Esophagus mucosa (tissue), 1 donor: Measurements from ENCODE around the gene SAE1. TPM values are rescaled to one million over a fixed set of nuclear protein-coding genes. Genes with fewer than 3 reads are reported as not detected.
"Not testable (repeated sequence)": the region's sequence is repeated elsewhere in the genome, so short reads cannot be mapped to it uniquely, and the experiment has no call there.

Source experiments
- ATAC-seq: fragments of 200-7000 bp; cut with Tn5 transposase; one replicate; pipeline ENCODE4 v1.9.1; 2020
- total RNA-seq: library from RNA; stranded (reverse); gene quantifications from one replicate; pipeline ENCODE4 v1.2.4, GENCODE V29; 2023
- donor health status: DM: yes; HTN: yes; CAD: no.

Gene SAE1
- total RNA-seq, result 53.2 TPM

DNA sequence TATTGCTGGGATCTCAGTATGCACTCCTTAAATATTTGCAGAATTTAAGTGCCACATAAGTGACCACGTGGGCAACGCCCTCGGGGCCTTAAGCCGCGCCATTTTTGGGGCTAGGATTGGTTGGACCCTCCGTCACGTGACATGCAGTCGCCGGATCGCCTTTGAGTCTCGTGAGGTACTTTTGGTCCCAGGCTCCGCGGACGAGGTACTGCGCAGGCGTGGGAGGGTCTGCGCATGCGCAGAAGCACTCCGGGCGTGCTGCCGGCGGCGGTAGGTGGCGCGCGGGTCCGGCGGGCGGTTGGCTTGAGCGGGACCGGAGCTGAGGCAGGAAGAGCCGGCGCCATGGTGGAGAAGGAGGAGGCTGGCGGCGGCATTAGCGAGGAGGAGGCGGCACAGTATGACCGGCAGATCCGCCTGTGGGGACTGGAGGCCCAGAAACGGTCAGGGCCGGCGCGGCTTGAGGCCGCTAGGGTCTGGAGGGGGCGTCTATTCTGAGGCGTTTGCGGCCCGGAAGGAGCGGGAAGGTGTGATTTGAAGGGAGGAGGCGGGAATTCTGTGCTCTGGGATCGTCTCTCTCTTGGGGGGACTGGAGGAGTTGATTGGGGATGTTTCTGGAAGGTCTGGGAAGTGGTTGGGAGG lies at the start of gene SAE1:
Gene SAE1 (plus strand): TSS at position 247 of the 639 bp plus-strand sequence. CDS start 96 bp downstream, at position 343.
- peak; percentile 89 for ATAC-seq

DNA sequence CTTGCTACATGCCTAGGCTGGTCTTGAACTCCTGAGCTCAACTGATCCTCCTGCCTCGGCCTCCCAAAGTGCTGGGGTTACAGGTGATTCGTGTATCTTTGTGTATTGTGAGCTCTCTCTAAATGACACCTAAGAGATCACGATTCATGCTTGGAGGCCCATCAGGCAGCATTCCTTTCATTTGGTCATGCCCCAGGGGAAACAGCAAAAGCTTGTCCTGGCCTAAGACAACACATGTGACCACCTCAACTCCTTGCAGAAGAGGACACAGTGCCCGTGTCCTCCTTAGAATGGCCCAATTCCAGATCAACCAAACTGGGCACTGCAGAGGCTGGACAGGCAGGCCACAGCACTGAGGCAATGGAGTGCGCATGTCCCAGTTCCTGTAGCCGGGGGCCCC lies 49.5 kb upstream of the SAE1 start:
- no peak for ATAC-seq

DNA sequence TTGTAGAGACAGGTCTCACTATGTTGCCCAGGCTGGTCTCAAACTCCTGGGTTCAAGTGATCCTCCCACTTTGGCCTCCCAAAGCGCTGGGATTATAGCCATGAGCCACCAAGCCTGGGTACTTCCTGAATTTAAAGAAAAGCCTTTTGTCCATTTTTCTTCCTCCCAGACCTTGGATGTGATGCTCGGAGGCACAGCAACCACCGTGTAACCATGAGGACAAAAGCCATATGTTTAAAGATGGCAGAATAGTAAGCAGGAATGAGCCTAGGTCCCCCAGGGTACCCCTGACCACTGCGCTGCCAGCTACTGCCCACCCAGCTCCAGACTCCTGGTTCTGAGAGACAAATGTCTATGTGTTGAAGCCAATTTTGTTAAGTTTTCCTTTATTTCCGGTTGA lies 48.1 kb upstream of the SAE1 start:
- ATAC-seq, result no peak

DNA sequence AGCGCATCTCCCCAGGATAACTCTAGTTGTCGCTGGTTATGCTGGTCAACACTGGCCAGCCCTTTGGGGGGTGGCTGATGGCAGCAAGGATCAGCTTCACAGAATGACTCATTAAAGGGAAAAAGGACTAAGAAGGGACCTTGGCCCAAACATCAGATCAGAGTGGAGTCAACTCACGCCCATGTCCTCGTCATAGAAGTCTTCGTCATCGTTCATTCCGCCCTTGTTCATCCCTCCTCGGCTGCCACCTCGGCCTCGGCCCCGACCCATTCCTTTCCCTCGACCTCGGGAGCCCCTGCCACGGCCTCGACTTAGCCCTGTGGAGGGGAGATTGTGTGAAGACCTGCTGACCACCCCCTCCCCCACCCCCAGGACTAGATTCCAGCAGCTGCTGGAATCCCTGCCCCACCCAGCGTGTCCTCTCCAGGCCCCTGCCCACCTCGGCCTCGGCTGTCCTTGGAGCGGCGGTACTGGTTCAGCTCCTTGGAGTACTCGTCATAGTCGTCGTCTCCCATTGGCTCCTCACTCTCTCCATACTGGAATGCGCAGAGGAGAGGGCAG lies 45.7 kb upstream of the SAE1 start:
- no peak for ATAC-seq

DNA sequence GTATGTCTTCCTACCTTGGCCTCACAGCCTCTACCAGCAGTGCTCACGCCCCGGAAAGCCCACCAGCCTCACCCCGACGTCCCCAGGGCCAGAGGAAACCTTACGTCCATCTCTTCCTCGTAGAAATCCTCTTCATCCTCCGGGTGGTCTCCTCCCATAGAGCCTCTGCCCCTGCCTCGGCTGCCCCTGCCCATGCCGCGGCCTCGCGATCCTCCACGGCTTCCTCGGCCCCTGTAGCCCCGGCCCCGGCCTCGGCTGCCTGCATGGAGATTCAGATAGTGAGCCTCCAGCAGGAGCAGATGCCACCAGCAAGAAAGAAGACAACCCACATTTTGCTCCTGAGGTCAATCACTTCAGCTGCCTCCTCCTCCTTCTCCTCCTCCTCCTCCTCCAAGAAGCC lies 44.4 kb upstream of the SAE1 start:
- ATAC-seq, result no peak

DNA sequence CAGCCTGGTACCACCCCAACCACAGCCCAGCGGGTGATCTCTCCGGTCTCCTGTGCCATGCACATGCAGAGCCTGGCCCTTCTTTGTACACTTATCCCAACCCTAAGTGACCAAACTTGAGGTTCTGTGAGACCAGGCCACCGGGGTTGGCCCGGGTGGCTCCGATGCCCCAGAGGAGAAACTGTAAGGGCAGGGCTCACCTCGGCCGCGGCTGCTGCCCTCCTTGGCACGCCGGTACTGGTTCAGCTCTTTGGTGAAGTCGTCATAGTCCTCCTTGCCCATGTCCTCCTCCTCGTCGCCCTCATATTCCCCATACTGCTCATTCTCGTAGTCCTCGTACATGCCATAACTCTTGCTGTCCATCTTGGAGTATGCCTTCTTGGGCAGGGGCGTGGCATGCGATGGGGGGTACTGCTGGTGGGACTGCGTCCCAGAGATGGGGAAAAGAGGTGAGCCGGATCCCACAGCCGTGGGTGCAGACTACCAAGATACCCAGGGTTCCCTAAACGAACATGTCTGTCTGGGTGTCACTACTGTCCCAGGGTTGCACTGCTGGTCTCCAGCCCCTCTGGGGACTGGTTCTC lies 40.8 kb upstream of the SAE1 start:
- no peak for ATAC-seq

DNA sequence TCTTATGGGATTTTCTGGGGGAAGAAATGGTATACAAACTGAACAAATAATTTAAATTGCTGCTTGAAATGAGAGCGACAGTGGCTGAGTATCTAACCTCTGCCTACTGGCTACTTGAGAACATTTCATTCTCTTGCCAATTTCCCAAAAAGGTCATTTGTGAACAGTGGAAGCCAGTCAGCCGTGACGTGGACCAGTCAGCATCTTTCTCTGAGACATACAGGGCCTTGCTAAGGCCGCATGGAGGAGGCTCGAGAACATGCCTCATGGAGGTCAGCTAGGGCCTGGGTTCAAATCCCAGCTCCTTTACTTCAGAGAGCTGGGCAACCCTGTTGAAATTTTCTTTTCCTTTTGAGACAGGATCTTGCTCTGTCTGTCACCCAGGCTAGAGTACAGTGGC lies 37.4 kb upstream of the SAE1 start:
- ATAC-seq, result no peak

DNA sequence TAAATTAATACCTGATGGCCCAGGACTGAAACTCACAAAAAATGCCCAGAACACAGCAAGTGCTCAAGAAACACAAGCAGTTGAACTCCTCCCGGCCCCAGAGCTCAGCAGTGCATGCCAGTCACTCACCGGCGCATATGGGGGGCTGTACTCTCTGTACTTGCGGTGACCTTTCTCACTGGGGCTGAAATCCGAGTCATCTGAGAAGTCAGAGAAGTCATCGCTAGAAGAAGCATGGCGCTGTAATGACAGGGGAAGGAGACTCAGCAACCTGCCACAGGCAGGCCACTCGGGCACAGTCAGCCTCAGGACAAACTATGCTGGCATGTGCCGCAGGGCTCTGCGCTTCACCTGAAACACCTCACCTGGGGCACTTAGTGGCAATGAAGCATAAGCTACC lies 36.8 kb upstream of the SAE1 start:
- no peak for ATAC-seq

DNA sequence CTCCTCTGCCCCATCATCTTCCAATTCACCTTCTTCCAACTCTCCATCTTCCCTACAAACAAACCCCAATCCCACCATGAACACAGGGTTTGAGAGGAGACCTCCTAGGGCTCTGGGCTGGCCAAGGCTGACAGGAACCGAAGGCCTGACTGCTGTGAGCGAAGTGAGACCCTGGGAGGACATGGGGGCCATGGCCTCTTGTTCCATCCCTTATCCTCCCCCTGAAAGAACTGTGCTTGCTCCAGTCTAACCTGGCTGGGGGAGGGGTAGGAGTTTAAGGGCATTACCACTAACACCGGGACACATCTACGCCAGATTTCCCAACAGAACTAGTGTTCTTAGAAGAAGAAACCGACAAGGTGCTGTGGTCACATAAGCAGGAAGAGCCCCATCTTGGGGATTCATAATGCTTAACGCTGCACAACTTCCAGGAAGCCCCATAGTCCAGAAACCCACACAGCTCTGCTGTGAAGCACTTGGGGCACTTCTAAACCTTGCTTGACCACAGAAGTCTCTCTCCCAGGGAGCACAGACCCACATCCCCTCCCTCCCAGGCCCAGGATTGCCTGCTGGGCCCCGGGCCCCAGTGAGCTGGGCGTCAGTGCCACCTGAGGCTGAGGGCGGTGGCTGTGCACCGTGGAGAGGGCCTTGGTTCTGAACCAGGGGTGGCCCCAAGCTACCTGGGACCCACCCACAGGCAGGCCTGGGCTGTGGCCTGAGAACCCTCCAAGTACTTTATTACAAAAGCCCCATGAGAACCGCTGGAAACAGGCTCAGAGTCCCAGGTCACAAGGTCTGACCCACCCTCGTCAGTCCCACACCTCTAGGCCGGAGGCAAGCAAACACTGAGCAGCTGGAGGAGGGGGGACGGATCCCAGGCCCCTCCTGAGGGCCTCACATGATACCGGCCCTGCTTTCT lies 35.8 kb upstream of the SAE1 start:
- ATAC-seq, result peak; percentile 60

DNA sequence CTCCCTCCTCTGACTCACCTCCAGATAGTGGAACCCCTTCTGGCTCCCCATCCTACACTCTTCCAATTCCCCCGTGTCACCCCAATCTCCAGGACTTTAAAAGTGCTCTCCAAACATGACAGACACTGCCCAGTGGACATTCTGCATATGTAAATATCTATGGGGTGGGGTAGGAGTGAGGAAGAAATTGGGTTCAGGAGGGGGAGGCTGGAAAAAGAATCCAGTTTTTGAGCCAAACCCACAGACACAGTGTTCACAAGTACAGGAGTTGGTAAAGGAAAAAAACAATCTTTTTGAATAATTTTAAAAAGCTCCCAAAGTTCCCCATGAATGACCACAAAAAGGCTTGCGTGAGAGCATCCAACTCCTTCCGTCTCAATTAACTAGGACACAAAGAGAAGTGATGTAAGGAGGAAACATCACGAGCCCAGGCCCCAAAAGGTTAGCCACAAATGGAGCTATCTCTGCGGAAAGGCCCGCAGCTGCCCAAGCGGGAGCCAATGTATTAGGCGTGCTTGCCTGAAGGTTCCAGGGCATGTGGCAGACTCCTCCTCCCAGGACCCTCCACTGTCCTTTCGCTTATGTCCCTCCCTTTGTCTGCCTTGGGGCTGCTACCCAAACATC lies 35.0 kb upstream of the SAE1 start:
- no peak for ATAC-seq

DNA sequence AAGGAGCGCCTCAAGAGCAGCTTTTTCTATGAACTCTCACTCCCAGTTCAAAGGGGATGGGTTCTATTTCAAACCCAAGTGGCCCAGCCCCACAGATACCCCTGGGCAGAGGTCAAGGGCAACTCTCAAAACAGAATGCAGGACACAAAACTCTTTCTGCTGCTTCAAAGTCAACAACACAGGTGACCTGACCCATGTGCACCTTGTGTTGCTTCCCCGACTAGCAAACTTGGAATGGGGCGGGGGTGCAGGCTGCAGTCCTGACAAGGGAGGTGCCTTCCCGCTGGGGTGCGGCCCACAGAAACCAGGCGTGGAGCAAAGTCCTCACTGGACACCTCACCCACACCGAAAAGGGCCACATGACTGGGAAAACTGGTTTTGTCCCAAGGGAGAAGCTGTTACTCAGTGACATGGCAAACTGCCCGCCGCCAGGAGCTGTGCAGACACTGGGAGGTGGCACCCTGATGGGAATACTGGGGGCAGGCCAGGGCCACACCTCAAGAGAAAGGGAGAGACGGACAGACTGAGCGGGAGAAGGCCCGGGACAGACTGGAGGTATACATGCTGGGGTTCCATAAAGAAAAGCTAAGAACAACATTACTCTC lies 34.4 kb upstream of the SAE1 start:
- ATAC-seq, result peak; percentile 92

DNA sequence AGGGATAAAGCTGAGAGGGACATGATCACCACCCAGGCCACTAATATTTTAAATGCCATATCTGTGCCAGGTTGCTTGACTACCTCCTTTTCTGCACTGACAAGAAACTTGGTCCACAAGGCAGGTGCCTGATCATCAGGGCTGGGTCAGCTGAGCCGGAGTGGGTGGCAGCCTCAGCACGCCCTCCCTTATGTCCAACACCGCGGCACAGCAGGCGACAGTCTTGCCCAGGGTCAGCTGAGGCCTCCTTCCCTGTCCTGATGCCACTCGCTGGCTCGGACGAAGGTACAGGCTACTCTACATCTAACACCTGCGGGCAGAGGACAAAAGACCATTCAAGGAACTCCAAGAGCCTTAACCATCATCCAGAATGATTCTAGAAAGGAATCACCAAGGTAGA lies 33.9 kb upstream of the SAE1 start:
- ATAC-seq, result peak; percentile 47

DNA sequence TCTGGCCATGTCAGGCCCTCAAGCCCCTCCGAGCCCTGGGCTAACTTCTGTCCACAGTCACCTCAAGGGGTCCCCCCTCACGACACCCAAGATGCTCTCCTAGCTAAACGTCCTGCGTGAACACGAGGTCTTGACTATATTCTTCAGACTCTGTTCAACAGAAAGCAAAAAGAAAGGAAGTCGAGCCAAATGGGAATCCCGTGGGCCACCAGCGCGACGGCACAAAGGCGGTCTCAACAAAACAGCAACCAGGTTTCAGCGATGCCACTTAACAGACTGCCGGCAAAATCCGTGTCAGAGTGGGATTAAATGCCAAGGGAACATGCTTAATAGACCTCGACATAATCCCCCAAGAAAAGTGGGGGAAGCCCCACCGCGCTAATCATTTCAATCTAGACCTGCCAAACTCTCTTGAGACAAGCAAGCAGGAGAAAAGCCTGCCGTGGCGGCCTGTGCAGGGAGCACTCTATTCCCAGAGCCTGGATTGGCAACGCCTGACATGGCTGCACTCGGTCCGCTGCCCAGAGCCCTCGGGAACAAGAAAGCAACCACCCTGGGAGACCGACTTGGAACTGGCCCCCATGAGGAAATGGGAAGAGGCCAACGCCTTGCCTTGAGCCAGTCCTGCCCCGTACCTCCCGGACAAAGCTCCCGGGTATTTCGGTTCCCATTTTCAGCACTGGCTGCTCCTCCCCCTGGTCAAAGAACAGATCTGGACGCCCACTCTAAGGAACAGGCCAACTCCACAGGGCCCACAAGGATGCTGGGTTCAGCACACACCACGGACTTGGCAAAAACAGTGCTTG lies 33.0 kb upstream of the SAE1 start:
- no peak for ATAC-seq

DNA sequence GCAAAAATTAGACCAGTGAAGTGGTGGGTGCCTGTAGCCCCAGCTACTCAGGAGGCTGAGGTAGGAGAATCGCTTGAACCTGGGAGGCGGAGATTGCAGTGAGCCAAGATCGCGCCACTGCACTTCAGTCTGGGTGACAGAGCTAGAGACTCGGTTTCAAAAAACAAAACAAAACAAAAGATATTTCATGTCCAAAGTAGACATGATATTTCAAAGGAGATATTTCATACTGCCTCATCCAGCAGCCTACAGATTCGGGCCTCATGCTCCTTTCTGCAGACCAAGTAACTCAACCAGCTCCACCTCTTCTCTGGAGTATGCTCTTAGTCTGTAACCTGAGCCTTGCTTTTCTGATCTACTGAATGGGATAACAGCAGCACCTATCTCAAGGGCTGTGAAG lies 32.0 kb upstream of the SAE1 start:
- ATAC-seq, result no peak

DNA sequence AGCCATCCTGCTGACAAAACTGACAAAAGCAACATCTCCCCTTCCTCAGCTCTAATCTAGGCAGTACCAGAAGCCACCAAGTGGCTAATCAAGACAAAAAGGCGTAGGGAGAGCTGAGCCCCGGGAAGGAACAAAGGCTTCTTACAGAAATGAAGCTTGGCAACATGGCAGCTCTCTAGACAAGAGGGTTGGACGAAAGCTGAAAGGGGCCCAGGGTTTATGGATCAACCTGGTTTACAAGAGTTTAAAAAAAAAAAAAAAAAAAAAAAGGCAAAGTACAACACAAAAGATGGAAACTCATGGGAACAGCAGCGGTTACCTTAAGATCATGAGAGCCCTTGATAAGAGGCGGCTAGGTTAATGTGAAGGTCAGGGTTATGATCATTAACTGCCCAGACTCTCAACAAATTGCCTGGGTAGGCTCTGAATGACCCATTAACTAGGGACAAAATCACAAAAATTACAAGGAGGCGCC lies 31.0 kb upstream of the SAE1 start:
- no peak for ATAC-seq

DNA sequence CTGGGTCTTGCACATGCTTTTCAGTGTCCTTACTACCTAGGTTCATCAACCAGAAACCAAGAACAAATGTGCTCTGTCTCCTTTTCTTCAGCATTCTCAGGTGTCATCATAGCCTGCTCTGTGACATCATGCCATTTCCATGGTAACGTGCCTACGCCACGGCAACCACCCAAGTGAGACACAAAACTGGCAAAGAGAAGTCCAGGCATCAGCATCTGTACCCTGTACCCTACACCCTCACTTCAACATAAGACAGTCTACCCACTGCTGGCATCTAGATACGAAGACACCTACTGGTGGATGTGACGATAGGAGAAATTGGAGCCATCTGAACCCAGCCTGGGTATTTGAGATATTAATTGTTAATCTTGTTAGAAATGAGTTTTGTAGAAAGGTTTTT lies 30.3 kb upstream of the SAE1 start:
- no peak for ATAC-seq

DNA sequence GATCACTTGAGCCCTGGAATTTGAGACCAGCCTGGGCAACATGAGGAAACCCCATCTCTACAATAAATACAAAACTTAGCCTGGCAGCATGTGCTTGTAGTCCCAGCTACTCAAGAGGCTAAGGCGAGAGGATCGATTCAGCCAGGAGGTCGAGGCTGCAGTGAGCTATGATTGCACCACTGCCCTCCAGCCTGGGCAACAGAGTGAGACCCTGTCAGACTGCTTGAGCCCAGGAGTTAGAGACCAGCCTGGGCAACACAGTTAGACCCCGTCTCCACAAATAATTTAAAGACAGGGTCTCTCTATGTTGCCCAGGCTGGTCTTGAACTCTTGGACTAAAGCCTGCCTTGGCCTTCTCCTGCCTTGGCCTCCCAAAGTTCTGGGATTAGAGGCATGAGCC lies 29.5 kb upstream of the SAE1 start:
- ATAC-seq, result not testable (repeated sequence)

DNA sequence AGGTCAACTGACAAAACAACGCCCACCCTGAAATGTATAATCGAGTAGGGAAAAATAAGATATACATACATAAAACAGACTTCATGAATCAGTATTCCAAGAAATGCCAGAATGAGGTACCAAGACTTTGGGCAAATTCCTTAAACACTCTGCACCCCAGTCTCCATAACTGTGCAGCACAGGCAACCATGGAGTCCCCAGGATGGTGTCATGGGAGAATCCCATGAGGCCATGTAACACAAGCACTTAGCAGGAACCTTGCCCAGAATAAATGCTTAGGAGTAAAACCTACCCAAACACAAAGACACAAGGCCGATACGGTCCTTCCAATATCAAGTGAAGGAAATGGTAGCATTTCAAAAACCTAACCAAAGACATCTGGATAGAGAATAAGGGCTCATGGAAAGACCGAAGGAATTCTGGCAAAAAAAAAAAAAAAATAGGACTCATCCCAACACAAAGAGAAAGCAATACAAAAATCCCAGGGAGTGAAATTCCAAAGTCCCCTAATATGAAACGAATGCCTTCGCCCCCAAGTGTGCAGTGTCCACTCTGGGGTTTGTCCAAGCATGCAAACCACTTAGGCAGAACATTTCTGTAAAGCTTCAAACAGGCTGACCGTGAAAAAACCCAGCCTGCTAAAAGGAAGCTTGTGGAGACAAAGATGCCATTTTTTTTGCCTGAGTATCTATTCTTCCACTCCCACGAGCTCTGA lies 28.1 kb upstream of the SAE1 start:
- no peak for ATAC-seq

DNA sequence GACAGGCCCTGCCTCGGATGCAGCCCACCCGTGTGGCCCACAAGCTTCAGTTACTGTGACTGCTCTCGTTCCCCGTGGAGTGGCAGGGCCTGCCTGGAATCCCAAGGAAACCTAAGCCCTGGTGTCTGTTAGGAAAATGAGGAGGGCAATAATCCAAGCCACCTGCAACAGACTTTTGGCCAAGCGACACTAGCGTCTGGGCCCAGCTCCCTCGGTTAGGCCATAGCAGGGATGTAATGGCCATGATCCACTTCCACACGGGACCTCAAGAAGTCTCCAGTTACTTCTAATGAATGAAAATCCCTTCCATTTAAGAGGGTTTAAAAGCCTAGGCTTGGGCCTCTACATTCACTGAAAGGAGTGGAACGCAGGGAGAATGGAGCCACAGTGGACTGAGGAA lies 26.0 kb upstream of the SAE1 start:
- no peak for ATAC-seq

DNA sequence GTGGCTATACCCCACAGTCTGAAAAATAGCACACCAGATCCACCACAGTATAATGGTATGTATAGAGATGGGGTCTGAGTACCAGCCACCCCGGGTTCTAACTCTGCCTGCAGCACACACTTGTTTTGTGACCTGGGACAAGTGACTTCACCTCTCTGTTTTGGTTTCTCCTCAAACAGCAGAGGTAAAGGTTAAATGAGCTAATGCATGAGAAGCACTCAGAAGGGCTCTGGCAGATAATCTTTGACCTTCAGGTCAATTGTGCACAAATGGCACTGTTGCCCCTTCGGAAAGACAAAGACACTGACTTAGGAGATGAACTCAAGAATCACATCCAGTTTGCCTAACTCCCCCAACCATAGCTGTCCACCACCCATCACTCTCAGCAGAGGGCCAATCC lies 24.8 kb upstream of the SAE1 start:
- no peak for ATAC-seq

DNA sequence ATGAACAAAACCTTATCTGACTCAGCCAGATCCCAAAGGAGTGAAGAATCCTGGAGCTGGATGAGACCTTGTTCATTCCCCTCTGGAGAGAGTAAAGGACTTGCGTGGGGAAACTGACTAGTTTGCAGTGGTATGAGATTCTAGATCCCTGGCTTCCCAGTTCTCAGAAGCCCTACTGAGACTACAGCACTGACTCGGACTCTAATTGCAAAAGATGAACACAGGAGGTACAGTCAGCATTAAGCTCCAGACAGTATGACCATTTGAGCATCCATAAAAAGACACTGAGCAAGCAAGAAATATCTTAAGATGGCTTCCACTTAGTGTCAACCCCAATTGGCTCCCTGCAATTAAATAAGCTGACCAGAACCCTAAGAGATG lies 23.8 kb upstream of the SAE1 start:
- ATAC-seq, result no peak
